ENCODE data around the gene IGFL4.

The IGFL4 gene

DNA sequence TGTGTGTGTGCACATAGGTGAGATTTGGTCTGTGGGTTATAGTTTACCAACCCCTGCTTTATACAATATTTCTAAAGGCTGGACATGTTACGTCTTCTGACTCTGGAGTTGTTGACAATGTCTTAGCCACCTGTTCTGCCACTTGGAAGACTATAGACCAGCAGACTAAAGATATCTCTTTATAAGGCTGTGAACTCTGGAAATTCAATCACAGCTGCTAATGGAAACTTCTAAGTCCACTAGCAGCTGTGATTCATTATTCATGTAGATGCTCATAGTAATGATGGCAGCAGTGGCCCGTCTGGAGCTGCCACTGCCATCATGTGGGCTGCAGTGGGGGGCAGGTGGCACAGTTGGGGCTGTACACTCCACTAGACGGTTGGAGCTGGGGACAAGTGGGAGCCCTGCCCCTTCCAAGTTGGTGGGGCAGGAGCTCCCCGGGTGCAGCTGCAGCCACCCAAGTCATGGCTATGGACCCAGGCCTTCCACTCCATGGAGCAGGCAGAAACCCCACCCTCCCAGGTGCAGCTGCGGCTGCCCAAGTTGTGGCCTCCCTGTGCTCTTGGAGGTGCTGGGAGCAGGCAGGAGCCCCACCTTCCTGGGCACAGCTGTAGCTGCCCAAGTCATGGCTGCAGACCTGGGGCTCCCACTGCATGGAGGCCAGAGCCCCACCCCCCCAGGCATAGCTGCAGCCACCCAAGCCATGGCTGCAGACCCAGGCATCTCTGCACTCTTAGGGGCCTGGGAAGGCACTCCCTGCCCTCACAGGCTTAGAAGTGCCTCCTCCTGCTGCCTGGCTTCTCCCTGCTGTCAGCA is 8.8 kb downstream of the IGFL4 start:
- Histone ChIP-seq H3K27ac (ENCODE audit: low read length) (no peak overlapping the region), H3K27me3 (ENCODE audit: insufficient read depth, low read length) (no peaks in the 10 kb centered on the region), H3K4me1 (ENCODE audit: insufficient read depth, low read length) (no peaks in the 10 kb centered on the region), H3K36me3 (ENCODE audit: insufficient read depth, low read depth, low read length) (no peaks in the 10 kb centered on the region), H3K9me3 (ENCODE audit: insufficient read depth, low read depth, low read length) (no peaks in the 10 kb centered on the region), H3K4me3 (ENCODE audit: low read length) (no peak overlapping the region), H3K9ac (ENCODE audit: low read depth, low read length) (no peak overlapping the region)

DNA sequence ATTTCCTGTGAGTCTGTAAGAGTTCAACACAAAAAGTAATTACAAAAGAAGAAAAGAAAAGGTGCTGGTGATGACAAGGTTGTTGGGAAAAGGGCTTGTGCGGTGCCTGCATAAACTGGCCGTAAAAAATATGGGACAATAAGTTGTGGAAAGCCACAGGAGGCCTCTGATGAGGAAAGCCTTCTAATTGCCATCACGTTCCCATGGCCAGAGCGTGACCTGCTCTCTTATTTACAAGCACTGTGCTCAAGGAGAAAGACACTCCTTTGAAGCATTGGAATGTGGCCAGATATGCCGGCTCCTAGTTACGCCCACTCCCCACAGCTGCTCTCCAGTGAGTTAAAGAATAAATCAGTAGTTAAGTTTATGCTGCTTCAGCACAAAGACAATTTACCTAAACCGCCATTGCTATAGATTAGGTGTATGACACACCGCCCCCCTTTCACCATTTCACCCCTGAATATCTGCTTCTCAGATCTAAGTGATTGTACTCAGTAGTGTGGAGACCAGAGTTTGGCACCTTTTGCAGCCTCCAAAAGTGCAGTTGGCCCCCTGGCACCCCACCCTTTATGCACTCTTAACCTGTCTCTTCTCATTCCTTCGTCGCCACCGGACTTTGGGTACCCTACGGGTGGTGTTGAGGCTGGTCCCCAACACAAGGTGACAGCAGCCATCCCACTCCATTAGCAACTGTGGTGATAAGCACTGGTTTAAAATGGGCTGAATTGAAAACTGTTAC is 9.8 kb downstream of the IGFL4 start:
- no peak overlapping the region for H3K9ac ChIP-seq (ENCODE audit: low read depth, low read length)
- H3K36me3 ChIP-seq (ENCODE audit: insufficient read depth, low read depth, low read length), result no peaks in the 10 kb centered on the region
- no peak overlapping the region for H3K27ac ChIP-seq (ENCODE audit: low read length)
- no peaks in the 10 kb centered on the region for H3K4me1 ChIP-seq (ENCODE audit: insufficient read depth, low read length)
- no peaks in the 10 kb centered on the region for H3K9me3 ChIP-seq (ENCODE audit: insufficient read depth, low read depth, low read length)
- no peaks in the 10 kb centered on the region for H3K27me3 ChIP-seq (ENCODE audit: insufficient read depth, low read length)
- no peak overlapping the region for H3K4me3 ChIP-seq (ENCODE audit: low read length)

DNA sequence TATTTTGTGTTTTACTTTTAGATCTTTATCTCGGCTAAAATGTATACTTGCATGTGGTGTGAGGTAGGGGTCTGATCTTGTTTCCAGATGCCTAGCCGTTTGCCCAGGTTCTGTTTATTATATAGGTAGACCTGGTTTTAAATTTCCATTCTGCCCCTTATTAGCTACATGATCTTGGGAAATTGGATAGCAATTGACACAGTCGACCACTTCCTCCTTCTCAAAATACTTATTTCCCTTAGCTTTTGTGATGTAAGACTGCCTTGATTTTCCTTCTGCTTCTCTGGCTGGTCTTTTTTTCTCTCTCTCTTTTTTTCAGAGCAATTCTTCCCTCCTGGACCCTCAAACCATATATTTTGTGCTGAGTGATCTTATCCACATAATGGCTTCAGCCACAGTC is 15.0 kb downstream of the IGFL4 start:
- Histone ChIP-seq H3K4me1 (ENCODE audit: insufficient read depth, low read length) (no peaks in the 10 kb centered on the region; the same call in 1 of the 2 replicates), H3K27me3 (ENCODE audit: insufficient read depth, low read length) (no peaks in the 10 kb centered on the region), H3K36me3 (ENCODE audit: insufficient read depth, low read depth, low read length) (no peaks in the 10 kb centered on the region), H3K9me3 (ENCODE audit: insufficient read depth, low read depth, low read length) (no peaks in the 10 kb centered on the region; the same call in 1 of the 2 replicates), H3K4me3 (ENCODE audit: low read length) (no peak overlapping the region), H3K27ac (ENCODE audit: low read length) (no peak overlapping the region), H3K9ac (ENCODE audit: low read depth, low read length) (no peak overlapping the region)

DNA sequence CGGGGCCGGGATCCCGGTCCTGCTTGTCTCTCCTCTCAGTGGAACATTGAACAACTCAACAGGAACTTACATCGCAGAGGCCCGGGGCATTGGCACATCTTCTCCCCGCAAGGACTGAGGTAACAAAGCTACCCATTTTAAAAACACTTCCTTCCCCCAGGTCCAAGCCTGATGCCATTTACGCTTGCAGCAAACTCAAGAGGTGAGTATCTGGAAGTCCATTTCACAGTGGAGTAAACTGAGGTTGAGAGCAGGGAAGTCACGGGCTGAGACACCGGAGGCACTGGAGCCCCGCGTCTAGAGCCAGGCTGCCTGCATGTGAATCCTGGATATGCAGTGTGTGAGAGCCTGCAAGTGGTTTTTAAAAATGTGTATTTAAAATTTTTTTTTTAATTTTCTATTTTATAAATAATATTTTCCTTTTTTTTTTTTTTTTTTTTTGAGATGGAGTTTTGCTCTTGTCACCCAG is 17.5 kb downstream of the IGFL4 start:
- H3K9me3 ChIP-seq (ENCODE audit: insufficient read depth, low read depth, low read length), result no peaks in the 10 kb centered on the region; the same call in 1 of the 2 replicates
- no peaks in the 10 kb centered on the region; the same call in 1 of the 2 replicates for H3K4me1 ChIP-seq (ENCODE audit: insufficient read depth, low read length)
- no peaks in the 10 kb centered on the region for H3K27me3 ChIP-seq (ENCODE audit: insufficient read depth, low read length)
- H3K4me3 ChIP-seq (ENCODE audit: low read length), result no peak overlapping the region
- no peak overlapping the region for H3K27ac ChIP-seq (ENCODE audit: low read length)
- no peaks in the 10 kb centered on the region for H3K36me3 ChIP-seq (ENCODE audit: insufficient read depth, low read depth, low read length)
- no peak overlapping the region for H3K9ac ChIP-seq (ENCODE audit: low read depth, low read length)

DNA sequence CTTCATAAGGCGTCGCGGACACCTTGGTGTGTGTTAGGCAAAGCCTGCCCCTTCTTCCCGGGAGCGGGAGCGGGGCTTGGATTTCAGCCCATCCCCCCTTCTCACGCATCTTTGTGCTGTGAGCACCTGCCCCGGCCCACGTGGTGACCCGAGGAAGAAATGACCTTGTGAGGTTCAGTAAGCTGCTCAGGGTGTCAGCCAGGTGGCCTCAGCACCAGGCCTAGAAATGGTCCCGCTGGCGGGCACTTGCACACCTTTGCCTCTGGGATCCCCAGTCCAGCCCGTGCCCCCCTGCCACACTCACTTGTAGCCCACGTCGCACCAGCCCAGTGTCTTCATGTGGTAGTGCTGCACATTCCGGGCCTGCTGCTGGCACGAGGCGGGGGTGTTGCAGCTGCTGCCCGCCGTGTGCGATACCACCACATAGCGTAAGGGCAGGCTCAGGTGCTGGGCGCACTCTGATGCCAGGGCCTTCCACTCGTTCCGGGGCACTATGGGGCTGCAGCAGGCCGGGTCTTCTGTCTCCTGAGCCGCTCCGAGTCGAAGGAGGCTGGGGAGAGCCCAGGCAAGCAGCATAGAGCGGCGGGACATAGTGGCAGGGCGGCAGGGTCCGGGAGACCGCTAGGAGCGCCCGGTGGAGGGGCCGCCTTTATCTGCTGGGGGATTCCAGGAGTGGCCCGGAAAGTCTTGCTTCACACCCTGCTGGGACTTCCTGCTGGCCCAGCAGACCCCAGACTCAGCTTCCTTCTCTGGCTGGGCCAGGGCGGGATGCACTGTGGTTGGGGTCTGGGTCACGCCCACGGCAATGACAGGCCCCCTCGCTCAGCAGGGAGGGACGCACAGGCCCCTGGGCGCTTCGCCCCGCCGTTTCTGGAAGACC is 18.1 kb downstream of the IGFL4 start, which contains the start of gene PGLYRP1:
Gene PGLYRP1, minus strand, starts transcription at position 623 of the 880 bp plus-strand sequence. Its CDS starts 32 bp downstream, at position 591.
- Histone ChIP-seq H3K9me3 (ENCODE audit: insufficient read depth, low read depth, low read length) (no peaks in the 10 kb centered on the region; the same call in 1 of the 2 replicates), H3K4me3 (ENCODE audit: low read length) (no peak within 1 kb of the TSS), H3K4me1 (ENCODE audit: insufficient read depth, low read length) (no peaks in the 10 kb centered on the region; the same call in 1 of the 2 replicates), H3K27ac (ENCODE audit: low read length) (no peak within 1 kb of the TSS), H3K36me3 (ENCODE audit: insufficient read depth, low read depth, low read length) (no peaks in the 10 kb centered on the region; the same call in 1 of the 2 replicates), H3K9ac (ENCODE audit: low read depth, low read length) (no peak within 1 kb of the TSS), H3K27me3 (ENCODE audit: insufficient read depth, low read length) (no peaks in the 10 kb centered on the region)

GRCh38 chr19:46022061-46022430 is 18.8 kb downstream of the IGFL4 start:
- no peak overlapping the region for H3K4me3 ChIP-seq (ENCODE audit: low read length)
- H3K9ac ChIP-seq (ENCODE audit: low read depth, low read length), result no peak overlapping the region
- H3K27ac ChIP-seq (ENCODE audit: low read length), result no peak overlapping the region
- no peaks in the 10 kb centered on the region; the same call in 1 of the 2 replicates for H3K4me1 ChIP-seq (ENCODE audit: insufficient read depth, low read length)
- no peaks in the 10 kb centered on the region; the same call in 1 of the 2 replicates for H3K36me3 ChIP-seq (ENCODE audit: insufficient read depth, low read depth, low read length)
- H3K9me3 ChIP-seq (ENCODE audit: insufficient read depth, low read depth, low read length), result no peaks in the 10 kb centered on the region; the same call in 1 of the 2 replicates
- no peaks in the 10 kb centered on the region for H3K27me3 ChIP-seq (ENCODE audit: insufficient read depth, low read length)

GRCh38 chr19:46021531-46022041 is 19.2 kb downstream of the IGFL4 start:
- Histone ChIP-seq H3K9me3 (ENCODE audit: insufficient read depth, low read depth, low read length) (no peaks in the 10 kb centered on the region; the same call in 1 of the 2 replicates), H3K27me3 (ENCODE audit: insufficient read depth, low read length) (peaks cover under 1% of the 10 kb centered on the region), H3K27ac (ENCODE audit: low read length) (no peak overlapping the region), H3K4me3 (ENCODE audit: low read length) (no peak overlapping the region), H3K4me1 (ENCODE audit: insufficient read depth, low read length) (no peaks in the 10 kb centered on the region; the same call in 1 of the 2 replicates), H3K36me3 (ENCODE audit: insufficient read depth, low read depth, low read length) (no peaks in the 10 kb centered on the region; the same call in 1 of the 2 replicates), H3K9ac (ENCODE audit: low read depth, low read length) (no peak overlapping the region)

- no peaks in the 10 kb centered on the region; the same call in 1 of the 2 replicates for H3K9me3 ChIP-seq (ENCODE audit: insufficient read depth, low read depth, low read length)
- H3K36me3 ChIP-seq (ENCODE audit: insufficient read depth, low read depth, low read length), result no peaks in the 10 kb centered on the region; the same call in 1 of the 2 replicates
- H3K4me3 ChIP-seq (ENCODE audit: low read length), result no peak overlapping the region
- no peak overlapping the region for H3K27ac ChIP-seq (ENCODE audit: low read length)
- H3K4me1 ChIP-seq (ENCODE audit: insufficient read depth, low read length), result no peaks in the 10 kb centered on the region; the same call in 1 of the 2 replicates
- no peak overlapping the region for H3K9ac ChIP-seq (ENCODE audit: low read depth, low read length)
- H3K27me3 ChIP-seq (ENCODE audit: insufficient read depth, low read length), result peaks cover 9% of the 10 kb centered on the region
These were observed 20.0 kb downstream of the IGFL4 start for GRCh38 chr19:46020819-46021125.

DNA sequence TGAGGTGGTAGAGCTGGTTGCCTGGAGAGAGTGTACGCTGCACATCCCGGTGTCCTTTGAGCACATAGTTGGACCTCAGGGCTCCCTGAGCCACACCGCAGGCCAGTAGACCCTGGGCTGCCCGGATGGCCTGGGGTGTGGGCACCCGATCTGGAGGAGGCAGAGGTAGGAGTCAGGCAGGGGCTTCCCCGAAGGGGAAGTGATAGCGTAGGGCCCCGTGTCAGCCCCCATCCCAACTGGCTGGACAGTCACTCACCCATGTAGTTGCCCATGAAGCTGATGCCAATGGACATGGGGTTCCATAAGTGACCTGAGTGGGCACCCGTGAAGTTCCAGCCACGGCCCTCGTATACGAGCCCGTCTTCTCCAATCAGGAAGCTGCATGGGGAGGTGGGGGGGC is 21.5 kb downstream of the IGFL4 start:
- Histone ChIP-seq H3K9me3 (ENCODE audit: insufficient read depth, low read depth, low read length) (no peaks in the 10 kb centered on the region), H3K27ac (ENCODE audit: low read length) (no peak overlapping the region), H3K36me3 (ENCODE audit: insufficient read depth, low read depth, low read length) (no peaks in the 10 kb centered on the region; the same call in 1 of the 2 replicates), H3K4me1 (ENCODE audit: insufficient read depth, low read length) (no peaks in the 10 kb centered on the region; the same call in 1 of the 2 replicates), H3K27me3 (ENCODE audit: insufficient read depth, low read length) (peaks cover 24% of the 10 kb centered on the region), H3K4me3 (ENCODE audit: low read length) (no peak overlapping the region), H3K9ac (ENCODE audit: low read depth, low read length) (no peak overlapping the region)

- Histone ChIP-seq H3K9ac (ENCODE audit: low read depth, low read length) (no peak overlapping the region), H3K4me3 (ENCODE audit: low read length) (no peak overlapping the region), H3K27me3 (ENCODE audit: insufficient read depth, low read length) (peaks cover 29% of the 10 kb centered on the region), H3K36me3 (ENCODE audit: insufficient read depth, low read depth, low read length) (no peaks in the 10 kb centered on the region; the same call in 1 of the 2 replicates), H3K9me3 (ENCODE audit: insufficient read depth, low read depth, low read length) (no peaks in the 10 kb centered on the region), H3K4me1 (ENCODE audit: insufficient read depth, low read length) (no peaks in the 10 kb centered on the region; the same call in 1 of the 2 replicates), H3K27ac (ENCODE audit: low read length) (no peak overlapping the region)
These were observed 22.0 kb downstream of the IGFL4 start for GRCh38 chr19:46018729-46019251.
